NCI-H748 treated with DMSO at 0.1 percent for 48 hours (cell line): ENCODE data around the gene GRXCR2.
"Not testable (repeated sequence)": the region's sequence is repeated elsewhere in the genome, so short reads cannot be mapped to it uniquely, and the experiment has no call there.

Experiments
- DNase-seq: peaks from one replicate; lab custom pipeline; 2025; lab: John Stamatoyannopoulos, UW

The GRXCR2 gene

DNA sequence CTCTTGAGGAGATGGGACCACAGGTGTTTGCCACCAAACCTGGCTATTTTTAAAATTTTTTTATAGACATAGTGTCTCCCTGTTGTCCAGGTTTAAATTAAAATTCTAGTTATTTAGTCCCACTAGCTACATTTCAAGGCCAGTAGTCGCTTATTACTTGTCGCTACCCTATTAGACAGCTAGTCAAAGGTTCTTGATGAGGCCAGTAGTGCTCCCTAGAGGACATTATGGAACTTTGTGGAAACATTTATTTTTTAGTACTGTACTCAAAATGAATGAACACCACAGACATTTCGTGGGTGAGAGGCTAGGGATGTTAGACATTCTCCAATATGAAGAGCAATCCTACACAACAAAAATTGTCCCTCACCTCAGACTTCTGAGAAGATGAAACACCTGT, 14.4 kb upstream of the GRXCR2 start:
- DNase-seq, result no peak

- DNase-seq, result no peak
These were observed 2.0 kb upstream of the GRXCR2 start for GRCh38 chr5:145874765-145875164.

DNA sequence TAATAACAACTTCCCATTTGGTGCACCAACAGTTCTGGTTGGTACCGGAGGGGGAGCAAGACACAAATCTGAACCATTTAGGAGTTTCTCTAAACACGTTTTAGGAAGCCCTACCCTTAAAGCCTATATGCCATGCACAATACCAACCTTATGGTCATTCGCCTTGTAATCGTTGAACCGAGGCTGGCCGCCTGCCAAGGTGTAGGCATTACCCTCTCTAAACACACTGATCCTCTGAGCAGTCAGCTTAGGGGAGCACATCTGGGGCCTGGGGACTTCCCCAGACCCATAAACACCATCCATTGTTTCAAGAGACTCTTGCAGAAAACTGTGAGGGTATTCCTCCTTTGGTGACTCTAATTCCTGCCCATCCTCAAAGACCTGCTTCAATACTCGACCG, 328 bp downstream of the GRXCR2 start:
- DNase-seq, result no peak

GRCh38 chr5:145869753-145870152, 3.1 kb downstream of the GRXCR2 start:
- no peak for DNase-seq

DNA sequence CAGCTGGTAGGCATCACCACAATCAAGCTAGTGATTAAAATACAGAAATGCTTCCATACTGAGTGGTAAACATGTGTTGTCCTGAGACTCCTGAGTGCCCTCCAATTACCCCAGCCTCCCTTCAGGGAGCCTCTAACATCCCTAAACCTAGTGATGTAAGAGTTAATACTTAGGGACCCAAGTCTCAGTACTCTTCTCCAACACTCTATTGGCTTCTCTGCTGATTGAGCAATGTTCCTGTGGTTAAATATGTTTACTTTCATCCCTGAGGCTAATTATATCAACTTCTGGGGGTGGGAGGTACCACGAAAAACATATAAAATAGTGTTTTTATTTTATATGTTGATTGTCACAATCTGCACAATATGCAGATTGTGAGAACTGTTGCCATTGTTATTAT, 5.0 kb downstream of the GRXCR2 start:
- DNase-seq, result no peak

DNA sequence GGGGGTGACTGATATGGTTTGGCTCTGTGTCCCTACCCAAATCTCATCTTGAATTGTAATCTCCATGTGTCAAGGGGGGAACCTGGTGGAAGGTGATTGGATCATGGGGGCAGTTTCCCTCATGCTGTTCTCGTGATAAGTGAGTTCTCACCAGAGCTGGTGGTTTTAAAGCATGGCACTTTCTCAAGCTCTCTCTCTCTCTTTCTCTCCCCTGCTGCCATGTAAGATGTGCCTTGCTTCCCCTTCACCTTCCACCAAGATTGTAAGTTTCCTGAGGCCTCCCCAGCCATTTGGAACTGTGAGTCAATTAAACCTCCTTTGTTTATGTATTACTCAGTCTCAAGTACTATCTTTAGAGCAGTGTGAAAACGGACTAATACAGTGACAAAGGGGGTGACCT, 8.4 kb downstream of the GRXCR2 start:
- not testable (repeated sequence) for DNase-seq

DNA sequence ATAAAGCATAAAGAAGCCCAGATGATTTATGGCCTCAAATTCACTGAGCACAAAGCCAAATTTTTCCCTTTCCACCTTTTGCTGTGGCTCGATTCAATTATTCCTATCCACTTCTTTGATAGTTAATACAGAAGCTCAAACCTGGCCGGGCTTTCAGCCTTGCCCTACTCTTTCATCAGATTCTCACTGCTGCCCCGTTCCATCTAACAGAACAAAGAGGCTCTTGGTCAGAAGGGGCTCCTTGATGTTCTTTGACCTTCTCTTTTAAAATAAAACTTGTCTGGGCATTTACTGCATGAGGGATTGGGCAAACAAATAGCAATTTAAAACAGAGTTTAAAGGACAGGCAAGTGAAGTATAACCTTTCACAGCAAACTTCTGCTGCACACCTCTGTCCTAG, 9.8 kb downstream of the GRXCR2 start:
- no peak for DNase-seq

GRCh38 chr5:145859897-145860296, 12.9 kb downstream of the GRXCR2 start:
- no peak for DNase-seq

- DNase-seq, result no peak
These were observed 13.4 kb downstream of the GRXCR2 start for GRCh38 chr5:145859453-145859852.

DNA sequence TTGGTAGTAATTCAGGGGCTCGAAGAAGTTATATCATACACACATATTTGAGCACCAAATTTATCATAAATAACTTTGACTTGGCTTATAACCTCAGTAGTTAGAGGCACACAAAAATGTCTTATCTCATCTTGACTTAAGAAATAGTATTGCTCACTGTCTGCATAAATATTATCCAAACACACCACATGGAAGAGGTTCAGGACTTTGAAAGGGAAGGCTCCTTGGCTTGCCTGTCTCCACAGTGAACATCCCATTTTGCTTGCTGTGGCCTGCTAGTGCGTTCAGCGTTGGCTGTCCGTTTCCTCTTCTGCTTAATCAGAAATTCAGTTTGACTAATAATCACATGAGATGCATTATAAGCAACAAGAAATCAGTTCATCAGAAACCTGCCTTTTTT, 13.9 kb downstream of the GRXCR2 start:
- no peak for DNase-seq

GRCh38 chr5:145856285-145856818, 16.5 kb downstream of the GRXCR2 start:
- DNase-seq, result no peak

GRCh38 chr5:145855763-145856267, 17.0 kb downstream of the GRXCR2 start:
- DNase-seq, result no peak

DNA sequence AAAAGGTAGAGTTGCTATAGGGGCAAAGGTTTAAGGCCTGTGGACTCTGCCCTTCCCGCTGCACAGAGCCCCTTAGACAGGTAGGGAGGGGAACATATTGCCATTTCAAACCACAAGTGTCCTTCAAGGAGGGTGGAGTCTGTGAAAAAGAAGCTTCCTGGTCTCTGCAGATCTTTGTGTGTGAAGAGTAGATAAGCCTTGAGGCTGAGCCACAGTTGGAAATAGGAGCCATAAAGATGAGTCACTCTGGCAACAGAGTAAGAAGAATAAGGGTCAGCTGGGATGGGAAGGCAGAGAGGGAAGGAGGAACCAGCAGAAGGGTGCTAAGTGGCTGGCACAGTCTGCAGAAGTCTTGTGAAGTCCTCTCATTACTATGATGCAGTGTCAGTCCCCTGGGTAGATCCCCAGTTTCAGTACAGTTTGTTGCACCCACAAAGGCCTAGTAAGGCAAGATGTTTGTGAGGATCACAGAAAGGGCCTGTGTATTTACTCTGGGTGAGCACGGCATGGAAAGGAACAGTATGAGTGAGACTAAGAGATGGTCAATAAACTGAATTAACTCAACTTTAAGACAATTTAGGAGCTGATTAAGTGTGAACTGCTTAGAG, 18.1 kb downstream of the GRXCR2 start:
- DNase-seq, result no peak

DNA sequence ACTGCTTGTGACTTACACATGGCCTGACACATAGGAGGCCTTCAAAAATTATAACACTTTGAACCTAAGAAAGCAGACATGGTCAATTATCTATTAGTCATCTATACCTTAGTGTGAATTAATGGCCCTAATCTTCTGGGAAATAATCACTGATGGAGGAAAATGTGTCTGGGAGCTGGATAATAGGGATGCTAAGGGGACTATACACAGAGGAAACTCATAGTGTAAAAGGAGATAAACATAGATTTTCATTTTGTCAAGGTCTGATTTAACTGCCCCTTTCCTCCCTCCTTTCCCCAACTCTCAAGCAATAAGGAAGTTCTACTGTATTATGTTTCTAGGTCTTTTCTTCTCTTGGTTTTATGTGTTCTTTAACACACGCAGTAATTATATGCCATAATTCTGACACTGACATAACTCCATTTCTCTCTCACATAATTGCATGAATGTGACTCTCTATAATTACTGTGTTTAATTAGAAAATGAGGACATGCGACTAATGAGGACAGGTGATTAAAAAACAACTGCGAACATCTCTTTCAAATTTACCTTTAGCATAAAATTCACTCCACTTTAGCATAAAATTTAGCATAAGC, 18.9 kb downstream of the GRXCR2 start:
- DNase-seq, result no peak

DNA sequence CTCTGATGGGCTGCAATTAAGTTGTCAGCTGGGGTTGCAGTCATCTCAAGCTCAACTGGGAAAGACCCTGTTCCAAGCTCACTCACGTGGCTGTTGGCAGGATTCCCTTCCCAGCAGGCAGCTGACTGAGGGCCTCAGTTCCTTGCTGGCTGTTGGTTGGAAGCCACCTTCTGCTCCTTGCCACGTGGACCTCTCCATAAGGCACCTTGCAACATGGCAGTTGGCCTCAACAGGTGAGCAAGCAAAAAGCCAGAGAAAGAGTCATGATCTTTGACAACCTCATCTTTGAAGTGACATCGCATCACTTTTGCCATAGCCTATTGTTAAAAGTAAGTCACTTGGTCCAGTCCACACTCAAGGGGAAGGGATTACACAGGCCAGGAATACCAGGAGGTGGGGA, 19.8 kb downstream of the GRXCR2 start:
- no peak for DNase-seq

DNA sequence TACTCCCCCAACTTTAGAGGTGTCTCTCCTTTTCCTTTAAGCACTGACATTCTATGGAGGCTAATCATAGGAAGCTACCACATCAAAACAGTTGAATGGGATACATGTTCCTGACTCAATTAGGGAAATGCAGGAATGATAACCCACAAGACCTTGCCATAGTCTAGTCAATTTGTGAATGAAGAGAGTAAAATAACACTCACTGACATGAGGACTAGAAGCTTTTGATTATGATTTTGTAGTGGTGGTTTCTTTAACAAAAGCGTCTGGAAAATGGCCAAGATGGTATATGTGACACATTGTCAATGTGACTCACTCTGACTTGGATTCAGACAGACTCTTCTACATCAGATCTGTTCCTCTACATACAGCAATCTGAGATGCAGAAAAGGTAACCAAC, 24.0 kb downstream of the GRXCR2 start:
- no peak for DNase-seq

DNA sequence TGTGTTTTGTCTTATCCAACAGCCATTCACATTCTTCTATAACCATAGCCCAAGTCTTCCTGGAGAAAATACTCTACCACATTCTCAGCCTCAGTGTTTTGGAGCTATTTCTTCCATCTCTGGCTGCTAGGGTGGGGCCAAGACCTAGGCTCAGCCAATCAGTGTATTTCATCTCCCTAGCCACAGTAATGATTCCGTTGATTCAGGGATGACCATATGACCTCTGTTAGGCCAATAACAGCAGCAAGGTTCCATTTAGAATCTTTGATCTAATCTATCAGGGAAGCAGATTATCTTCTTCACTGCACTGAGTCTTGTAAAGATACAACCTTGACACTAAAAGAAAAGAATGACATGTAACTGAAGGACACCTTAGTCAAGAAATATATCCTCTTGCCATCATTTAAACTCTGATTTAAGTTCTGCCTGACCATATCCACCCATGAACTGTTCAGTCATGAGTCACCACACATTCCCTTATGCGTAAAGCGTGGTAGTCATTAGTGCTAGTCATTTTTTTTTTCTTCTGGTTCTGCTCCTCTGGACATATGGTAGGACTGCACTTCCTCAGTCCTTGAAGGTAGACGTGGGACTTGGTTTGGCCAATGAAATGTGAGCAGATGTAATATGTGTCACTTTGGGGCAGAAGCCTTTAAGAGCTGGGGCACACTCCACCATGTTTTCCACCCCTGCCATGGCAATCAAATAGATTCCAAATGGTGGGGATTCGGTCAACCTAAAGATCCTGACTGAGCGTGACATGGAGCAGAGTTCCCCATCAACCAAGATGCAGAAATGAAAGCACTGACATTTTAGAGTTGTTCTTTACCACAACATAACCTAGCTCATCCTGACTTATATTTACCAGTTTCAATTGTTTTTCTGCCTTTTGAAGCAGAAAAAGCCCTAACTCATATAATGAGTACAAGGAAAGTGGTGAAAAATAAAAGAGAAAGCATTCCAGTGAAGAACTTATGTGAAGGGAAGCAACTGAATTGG, 25.0 kb downstream of the GRXCR2 start:
- no peak for DNase-seq

- DNase-seq, result no peak
These were observed 26.7 kb downstream of the GRXCR2 start for GRCh38 chr5:145846081-145846480.

DNA sequence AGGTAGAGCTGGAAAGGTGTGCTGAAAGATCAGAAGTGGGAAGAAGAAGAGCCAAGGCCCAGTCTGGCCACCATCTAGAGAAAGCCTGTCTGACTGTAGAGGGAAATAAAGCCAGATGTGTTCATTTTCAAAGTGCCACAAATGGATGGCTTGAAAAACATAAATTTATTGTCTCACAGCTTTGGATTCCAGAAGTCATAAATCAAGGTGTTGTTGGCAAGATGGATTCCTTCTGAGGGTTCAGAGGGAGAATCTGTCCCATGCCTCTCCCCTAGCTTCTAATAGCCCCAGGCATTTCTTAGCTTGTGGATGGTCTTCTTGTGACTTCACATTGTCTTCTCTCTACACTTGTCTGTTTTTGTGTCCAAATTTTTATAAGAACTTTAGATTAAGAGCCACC, 31.5 kb downstream of the GRXCR2 start:
- DNase-seq, result no peak

- DNase-seq, result no peak
These were observed 32.2 kb downstream of the GRXCR2 start for GRCh38 chr5:145840458-145841132.

- DNase-seq, result no peak
These were observed 34.5 kb downstream of the GRXCR2 start for GRCh38 chr5:145838276-145838675.

DNA sequence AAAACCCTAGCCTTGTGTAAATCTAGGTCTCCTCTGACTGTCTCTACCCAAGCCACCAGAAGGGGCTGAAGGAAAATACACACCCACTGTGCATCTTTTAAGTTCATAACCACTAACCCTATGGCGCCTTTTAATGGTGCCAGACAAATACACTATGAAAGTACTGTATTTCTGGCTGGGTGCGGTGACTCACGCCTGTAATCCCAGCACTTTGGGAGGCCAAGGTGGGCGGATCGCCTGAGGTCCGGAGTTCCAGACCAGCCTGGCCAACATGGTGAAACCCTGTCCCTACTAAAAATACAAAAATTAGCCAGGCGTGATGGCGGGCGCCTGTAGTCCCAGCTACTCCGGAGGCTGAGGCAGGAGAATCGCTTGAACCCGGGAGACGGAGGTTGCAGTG, 36.6 kb downstream of the GRXCR2 start:
- DNase-seq, result not testable (repeated sequence)
